CD4-positive, alpha-beta T cell treated with Interferon gamma for 1 hour (primary cell): ENCODE data around the gene NUP93.
"Not testable (repeated sequence)": the region's sequence is repeated elsewhere in the genome, so short reads cannot be mapped to it uniquely, and the experiment has no call there.

Experiments used
- DNase-seq: peaks from one replicate; pipeline ENCODE4 v3.0.0-alpha.2; 2020

The NUP93 gene

DNA sequence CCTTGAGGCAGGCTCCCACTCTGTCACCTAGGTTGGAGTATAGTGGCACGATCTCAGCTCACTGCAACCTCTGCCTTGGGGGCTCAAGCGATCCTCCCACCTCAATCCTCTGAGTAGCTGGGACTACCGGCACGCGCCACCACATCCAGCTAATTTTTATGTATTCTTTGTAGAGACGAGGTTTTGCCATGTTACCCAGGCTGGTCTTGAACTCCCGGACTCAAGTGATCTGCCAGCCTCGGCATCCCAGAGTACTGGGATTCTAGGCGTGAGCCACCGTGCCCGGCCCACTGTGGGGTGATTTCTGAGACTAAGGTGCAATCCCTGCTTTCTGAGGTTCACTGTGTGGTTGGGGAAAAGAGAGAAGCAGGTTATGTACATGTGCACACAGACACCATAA lies 123.0 kb downstream of the NUP93 start:
- no peak for DNase-seq

DNA sequence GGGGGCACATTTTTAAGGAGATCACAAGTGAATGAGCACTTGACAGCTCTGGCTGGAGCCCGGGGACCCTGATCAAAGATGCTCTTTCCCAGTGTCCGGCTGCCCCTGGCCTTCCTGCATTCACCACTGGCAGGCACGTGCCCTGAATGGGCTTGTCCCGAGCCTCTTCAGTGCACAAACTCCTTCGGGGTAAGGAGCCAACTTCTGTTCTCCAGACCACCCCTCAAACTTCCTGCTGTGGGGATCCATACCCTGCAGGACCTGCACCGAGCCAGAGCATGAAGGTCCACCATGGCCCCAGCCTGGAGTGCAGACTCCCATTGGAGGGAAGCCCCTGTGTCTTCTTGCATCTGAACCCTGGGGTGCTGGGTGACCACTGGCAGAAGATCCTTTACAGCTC lies 125.3 kb downstream of the NUP93 start:
- no peak for DNase-seq

DNA sequence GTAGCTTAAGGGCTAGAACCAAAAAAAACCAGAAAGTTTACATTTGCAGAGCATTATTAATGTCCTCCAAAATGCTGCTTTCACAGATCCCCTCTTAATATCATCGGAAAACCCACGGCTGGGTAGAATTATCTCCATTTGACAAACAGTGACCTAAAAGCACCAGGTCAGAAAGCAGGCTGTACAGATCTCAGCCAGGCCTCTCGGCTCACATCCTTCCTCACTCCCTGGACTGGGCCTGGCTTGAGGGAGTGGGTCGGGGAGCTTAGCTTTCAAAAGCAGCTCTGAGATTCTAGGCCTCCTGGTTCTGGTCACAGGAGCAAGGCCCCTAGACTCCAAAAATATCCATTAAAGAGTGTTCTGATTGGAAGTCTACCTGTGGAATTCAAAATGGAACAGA lies 126.0 kb downstream of the NUP93 start:
- no peak for DNase-seq

DNA sequence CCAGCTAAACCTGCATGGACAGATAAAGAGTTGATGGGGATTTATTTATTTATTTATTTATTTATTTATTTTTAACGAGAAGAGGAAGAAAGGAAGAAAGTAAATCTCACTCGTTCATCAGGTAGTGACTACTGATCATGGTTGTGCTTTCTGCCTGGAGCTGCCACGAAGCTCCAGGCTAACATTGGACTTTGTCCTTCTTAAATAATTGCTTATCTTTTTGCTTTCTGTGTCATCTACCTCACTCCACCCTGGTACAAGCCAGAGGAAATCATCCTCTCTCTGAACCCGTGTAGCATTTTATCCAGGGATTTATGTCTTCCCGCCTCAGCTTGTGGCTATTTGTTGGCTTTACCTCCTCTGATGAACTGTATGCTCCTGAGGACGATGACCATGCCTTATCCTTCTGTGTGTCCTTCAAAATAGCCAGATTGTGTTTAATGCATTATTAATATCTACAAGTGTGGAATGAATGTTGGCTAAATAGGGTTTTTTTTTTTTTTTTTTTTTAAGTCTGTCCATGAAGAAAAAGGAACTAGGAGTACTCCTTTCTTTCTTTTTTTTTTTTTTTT lies 127.0 kb downstream of the NUP93 start:
- DNase-seq: no peak

DNA sequence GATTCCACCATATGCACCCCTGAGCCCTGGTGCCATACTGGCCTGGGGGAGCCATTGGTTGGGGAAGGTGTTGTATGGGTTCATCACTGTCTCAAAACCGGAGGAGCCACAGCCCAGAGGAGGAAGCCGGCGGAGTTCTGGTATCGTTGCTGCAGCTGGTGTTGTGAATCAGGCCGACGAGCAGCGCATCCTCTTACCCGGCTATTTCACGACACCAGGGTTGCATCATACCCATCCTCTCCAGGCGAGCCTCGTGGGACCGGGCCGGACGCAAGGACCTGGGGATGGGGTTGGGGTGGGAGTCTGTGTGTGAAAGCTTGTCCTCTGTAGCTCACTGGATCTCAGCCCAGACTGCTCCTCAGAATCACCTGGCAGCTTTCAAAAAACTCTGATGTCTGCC lies 128.4 kb downstream of the NUP93 start:
- DNase-seq: peak; percentile 57

DNA sequence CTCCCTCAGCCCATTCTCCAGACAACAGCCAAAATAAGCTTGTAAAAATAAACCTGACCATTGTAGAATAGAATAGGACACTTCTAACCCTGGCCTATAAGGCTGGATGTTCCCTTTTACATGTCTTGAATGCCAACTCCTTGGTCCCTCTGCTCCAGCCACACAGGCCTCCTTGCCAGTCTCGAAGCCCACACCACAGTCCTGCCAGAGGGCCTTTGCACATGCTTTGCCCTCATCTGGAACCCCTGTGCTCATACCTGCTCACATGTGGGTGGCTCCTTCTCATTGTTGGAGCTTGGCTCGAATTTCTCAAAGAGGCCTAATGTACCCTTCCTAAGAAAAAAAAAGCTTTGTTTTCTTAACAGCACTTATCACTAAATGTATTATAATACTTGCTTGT lies 129.7 kb downstream of the NUP93 start:
- no peak for DNase-seq

DNA sequence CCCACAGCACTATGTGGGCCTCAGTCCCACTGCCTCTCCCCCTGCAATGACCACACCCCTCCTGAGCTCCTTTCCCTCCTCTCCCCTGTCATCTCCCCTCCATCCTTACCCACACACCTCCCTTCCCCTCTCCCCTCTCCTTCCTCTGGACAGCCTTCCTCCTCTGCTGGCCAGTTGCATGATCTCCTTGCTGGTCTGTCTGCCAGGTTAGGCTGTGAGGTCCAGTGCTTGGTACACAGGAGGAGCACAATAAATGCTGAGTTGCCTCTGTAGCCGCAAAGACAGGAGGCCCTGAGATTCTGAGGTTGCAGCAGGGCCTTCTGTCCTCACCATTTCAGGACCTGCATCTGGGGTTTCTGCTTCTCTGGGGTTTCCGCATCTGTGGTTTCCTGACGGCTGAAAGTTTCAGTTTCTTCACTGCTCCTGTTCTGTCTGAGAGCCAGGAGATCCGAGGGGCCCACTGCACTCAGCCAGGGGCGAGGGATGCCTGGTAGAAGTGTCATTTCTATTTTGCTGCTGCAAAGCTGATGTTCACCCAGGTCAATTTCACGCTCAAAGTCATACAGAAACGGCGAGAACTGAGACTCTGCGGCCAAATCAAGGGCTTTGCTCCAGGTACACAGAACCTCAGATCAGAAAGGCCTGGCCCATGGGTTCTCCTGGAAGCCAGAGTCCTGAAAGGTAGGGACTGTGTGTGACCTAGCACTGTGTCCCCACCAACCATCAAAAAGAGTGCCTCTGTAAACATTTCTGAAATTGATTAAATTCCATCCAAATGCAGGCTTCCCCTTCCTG lies 130.5 kb downstream of the NUP93 start:
- DNase-seq: peak; percentile 56

DNA sequence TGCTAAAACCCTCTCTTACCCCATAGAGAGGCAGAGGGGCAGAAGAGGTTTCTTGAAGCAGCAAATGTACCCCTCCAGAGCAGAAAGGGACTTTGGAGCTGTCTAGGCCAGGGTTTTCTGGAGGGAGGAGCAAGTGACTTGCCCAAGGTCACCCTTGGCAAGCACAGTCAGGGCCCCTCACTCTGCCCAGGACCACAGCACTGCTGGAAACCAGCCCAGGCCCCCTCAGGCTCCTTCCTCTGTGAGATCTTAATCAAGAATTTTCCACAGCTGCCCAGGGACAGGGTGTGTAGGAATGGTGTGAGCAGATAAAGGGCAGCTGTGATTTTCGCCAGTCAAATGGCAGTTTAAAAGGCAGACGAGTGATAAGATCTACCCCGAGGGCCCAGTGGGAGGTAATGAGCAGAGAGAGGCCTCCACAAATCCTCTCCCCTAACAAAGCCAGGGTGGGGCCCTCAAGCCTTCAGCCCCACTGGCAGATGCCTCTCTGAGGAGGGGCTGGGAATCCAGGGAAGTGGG lies 131.2 kb downstream of the NUP93 start:
- no peak for DNase-seq

DNA sequence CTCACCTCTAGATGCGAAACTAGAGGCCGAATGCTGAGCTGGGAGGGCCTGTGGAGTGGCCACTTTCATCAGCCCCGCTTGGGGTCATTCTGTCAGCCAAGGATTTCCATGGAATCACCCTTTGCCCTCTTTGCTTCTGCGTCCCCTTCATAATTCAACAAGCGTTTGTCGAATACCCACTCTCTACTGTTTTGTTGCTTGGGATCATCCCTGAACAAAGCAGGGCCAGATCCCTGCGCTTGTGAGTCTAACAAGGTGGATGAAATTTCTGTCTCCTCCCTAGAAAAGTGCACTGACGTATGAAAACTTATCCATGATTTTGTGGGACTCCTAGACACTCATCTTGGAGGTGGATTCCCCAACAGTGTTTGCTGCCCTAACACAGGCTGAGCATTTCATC lies 131.8 kb downstream of the NUP93 start:
- no peak for DNase-seq

DNA sequence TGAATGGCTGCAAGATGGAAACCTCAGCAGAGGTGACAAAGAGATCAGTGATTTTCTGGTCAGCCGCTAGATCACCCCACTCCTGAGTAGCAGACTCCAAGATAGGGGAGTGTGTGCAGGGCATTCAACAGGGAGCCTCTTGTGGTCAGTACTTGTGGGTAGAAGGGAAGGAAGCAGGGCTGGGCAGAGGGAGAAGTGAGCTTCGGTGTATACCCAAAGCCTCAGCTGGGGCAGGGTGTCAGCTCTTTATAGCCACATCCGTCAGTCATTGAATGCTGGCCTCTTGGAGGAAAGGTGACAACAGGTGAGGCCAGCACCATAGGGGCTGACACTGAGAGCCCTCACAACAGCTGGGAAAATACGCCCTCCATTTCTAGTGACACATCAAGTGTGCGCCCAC lies 132.8 kb downstream of the NUP93 start:
- DNase-seq: peak; percentile 12

DNA sequence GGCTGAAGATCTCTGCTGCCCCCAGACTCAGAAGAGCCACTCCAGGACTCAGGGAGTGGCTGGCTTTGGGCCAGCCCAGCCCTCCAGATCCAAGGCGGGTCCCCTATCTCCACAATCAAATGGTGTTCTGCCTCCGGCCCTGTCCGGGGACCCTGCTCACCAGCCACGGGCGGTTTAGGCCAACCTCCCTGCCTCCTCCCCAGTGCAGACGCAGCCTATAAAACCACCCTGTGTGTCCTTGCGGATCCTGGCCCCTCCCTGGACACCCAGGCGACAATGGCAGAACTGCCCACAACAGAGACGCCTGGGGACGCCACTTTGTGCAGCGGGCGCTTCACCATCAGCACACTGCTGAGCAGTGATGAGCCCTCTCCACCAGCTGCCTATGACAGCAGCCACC lies 135.0 kb downstream of the NUP93 start, which contains the start of gene SLC12A3:
Gene SLC12A3 (plus strand): TSS at position 248 of the 400 bp plus-strand sequence. CDS start 29 bp downstream, at position 277.
- DNase-seq: no peak

DNA sequence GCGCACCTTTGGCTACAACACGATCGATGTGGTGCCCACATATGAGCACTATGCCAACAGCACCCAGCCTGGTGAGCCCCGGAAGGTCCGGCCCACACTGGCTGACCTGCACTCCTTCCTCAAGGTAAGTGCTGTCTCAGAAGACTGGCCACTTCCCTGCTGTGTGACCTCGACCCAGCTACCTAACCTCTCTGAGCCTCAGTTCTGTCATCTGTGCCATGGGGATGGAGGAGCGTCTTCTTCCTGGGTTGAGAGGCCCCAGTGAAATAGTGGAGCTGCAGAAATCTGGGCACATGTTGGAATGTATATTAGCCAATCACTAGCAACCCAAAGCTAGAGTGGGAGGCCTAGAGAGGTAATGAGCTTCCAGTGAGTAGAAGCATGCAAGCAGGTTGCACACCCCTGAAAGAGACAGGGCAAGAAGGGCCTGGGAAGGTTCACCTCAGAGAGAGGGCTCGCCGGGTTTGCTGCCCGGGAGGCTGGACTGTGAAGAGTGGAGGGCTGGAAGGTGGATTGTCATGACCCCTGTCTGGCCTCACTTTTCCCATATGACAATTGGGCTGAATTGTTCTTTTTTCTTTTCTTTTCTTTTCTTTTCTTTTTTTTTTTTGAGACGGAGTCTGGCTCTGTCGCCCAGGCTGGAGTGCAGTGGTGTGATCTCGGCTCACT lies 135.6 kb downstream of the NUP93 start:
- no peak for DNase-seq

DNA sequence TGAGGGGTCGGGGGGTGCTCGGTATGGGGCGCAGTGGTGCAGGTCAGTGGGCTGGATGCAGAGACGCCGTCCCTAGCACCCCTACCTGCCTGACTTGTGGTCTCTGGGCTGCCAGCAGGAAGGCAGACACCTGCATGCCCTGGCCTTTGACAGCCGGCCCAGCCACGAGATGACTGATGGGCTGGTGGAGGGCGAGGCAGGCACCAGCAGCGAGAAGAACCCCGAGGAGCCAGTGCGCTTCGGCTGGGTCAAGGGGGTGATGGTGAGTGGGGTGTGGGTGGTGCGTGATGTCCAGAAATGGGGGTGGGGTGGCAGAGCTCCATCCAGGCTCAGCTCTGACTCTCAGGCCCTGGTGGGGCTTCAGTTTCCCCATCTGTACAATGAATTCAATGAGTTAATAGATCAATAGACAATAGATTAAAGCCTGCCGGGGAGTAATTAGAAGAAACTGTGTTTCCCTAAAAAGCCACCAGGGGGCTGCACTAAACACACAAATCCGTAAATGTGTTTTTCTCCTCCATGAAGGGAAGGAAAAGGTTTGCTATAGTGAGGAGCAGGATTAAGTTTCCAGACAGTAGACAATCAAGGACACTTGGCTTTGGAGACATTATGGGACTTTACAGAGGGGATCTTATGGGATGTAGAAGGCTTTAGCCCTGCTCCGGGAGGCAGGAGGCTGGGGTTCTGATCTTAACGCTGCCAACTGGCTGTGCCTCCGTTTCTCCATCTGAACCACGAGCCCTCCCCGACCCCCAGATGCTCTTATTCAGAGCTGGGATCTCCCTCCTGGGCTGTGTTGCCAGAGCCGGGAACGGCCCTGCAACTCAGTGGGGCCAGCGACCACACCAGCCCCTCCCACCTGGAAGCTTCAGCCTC lies 137.3 kb downstream of the NUP93 start:
- DNase-seq: peak; percentile 31

DNA sequence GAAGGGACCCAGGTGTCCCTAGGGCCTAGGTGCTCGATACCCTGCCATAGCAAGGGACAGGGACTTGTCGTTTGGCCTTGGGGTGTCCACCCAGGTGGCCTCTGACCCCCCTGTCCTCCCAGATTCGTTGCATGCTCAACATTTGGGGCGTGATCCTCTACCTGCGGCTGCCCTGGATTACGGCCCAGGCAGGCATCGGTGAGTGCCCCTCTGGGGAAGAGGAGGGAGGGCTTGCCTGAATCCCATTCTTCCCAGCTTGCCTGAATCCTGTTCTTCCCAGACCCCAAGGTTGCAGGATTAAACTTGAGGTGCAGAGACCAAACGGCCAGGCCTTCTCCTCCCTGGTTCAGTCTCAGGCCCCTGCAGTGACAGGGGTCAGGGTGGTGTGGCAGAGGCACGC lies 138.2 kb downstream of the NUP93 start:
- no peak for DNase-seq

DNA sequence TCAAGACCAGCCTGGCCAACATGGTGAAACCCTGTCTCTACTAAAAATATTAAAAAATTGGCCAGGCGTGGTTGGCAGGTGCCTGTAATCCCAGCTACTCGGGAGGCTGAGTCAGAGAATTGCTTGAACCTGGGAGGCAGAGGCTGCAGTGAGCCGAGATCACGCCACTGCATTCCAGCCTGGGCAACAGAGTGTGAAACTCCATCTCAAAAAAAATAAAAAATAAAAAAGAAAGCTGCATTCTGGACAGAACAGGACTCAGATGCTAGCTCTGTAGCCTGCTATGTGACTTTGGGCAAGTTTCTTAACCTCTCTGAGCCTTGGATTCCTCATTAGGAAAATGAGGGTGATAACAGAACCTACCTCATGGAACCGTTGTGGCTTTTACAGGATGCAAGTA lies 138.8 kb downstream of the NUP93 start:
- not testable (repeated sequence) for DNase-seq

DNA sequence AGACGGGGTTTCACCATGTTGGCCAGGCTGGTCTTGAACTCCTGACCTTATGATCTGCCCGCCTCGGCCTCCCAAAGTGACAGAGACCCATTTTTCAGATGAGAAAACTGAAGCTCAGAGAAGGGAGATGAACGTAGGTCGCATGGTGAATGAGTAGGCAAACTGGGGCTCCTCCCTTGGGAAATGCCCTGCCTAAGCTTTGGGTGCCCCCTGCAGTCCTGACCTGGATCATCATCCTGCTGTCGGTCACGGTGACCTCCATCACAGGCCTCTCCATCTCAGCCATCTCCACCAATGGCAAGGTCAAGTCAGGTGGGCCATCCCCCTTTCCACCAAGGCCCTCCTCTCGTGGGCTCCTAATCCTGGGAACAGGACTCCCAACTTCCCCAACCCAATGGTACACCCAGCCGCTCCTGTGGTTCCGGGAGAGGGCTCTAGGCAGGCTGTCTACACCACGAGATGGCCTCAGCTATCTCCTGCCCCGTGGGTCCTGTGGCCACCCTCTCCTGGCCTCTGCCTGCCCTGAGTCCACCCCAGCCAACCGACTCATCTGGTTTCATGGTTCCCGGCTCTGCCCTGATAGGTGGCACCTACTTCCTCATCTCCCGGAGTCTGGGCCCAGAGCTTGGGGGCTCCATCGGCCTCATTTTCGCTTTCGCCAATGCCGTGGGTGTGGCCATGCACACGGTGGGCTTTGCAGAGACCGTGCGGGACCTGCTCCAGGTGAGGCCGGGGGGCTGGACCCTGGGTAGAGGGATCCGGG lies 139.8 kb downstream of the NUP93 start:
- peak; percentile 47 for DNase-seq

DNA sequence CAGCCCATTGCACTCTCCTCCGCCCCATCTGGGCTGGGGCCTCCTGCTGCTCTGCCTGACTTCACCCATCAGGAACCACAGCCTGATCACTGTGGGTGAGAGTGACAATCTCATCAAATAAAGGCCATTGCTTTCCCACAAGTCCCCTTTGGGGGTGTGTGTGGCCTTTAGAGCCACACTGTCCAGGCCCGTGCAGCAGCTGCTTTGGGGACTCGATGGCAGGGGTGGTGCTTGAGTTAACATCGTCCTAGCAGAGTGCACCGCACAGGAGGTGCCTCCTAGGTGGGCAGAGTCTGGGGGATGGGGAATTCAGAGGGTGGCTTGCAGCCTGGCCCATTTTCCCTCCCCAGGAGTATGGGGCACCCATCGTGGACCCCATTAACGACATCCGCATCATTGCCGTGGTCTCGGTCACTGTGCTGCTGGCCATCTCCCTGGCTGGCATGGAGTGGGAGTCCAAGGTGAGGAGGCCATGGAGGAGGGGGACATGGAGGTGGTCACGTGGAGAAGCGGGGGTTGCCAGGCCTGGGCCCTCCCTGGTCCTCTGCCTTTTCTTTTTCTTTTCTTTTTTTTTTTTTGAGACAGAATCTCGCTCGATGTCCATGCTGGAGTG lies 140.5 kb downstream of the NUP93 start:
- no peak for DNase-seq

DNA sequence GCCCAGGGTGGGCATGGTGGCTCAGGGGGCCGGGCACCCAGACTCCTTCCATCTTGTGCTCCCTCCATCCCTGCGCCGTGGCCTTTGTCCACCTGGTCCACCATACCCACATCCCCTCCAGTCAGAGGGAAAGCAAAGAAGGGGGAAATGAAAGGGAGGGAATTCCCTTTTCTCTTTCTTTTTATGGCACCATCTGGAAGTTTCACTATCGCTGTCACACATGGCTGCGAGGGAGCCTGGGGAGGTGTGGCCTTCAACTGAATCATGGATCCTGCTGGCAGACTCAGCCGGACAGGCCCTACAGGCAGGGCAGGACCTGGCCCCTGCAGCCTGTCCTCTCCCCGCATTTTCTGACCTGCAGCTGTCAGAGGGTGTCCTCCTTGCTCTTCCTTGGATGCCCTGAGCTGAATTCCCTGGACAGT lies 141.3 kb downstream of the NUP93 start:
- peak; percentile 33 for DNase-seq

DNA sequence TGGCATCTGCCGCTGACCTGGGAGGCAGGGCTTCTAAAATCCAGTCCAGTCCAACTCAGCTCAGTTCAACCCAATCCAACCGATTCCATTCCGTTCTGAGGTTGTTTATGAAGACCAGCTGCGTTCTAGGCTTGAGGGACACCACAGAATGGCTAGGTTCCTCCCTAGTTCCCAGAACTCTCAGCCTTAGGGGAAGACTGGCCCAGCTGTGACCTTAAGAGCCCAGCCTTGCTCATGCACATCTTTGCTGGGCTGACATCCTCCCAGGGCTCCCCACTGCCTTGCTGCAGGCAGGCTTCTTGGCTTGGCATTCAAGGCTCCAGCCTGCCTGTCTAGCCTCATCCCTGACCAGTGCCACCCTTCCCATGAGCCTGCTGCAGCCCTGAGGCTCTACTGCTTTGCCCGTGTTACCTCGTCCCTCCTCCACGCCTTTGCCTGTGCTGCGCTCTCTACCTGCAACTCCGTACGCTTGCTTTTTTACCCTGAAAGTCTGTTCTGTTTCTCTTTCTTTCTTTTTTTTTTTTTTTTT lies 143.0 kb downstream of the NUP93 start:
- DNase-seq: peak; percentile 9

DNA sequence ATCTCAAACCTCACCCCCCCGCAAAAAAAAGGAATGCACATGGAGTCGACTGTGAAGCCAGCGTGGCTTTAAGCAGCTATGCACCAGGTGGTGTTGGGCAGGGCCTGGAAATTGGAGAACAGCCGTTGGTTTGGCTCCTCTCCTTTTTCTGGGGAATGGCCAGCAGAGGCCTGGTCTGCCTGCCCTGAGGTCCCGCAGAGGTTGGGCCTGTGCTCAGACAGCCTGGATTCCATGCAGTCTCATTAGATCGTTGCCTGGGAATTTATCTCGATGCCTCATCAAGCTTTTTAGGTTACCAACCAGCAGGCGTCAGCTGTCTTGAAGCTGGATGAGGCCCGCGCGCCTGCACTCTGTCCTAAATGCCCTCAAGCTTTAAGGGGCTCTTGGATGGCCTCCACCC lies 144.9 kb downstream of the NUP93 start:
- DNase-seq: no peak

DNA sequence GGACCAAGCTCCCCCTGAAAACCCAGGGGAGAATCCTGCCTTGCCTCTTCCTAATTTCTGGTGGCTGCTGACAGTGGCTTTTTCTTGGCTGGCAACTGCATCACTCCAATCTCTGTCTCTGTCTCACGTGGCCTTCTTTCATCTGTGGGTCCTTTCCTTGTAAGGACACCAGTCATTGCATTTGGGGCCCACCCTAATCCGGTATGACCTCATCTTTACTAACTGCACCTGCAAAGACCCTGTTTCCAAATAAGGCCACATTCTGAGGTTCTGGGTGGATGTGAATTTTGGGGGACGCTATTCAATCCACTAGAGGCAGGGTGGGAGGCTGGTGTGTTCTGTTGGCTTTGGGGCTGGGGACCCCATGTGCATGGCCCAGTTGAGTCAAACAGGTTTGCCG lies 146.1 kb downstream of the NUP93 start:
- no peak for DNase-seq
